Skeletal muscle cell (primary cell): Measurements from ENCODE around the gene CFAP119.

Source experiments
- DNase-seq: peaks from one replicate; pipeline ENCODE4 v3.0.0-alpha.2; 2010; ENCODE audit warnings: low read depth
- H3K4me3 ChIP-seq: 2 replicates; pipeline ENCODE4 v1.5.1; 2011; ENCODE audit warnings: low read depth, mild to moderate bottlenecking, control low read depth, low read length, moderate library complexity

The CFAP119 gene

GRCh38 chr16:30747331-30747730 lies 14.5 kb downstream of the CFAP119 start:
- peak overlapping the region; percentile 71 for H3K4me3 ChIP-seq
- DNase-seq, result peak; percentile 33

- no peak for DNase-seq
- H3K4me3 ChIP-seq, result no peak overlapping the region
Measured at GRCh38 chr16:30746638-30747175, 15.2 kb downstream of the CFAP119 start.

GRCh38 chr16:30745082-30745481 lies 16.8 kb downstream of the CFAP119 start:
- H3K4me3 ChIP-seq, result no peak overlapping the region
- no peak for DNase-seq

GRCh38 chr16:30744183-30744582 lies 17.7 kb downstream of the CFAP119 start:
- no peak overlapping the region for H3K4me3 ChIP-seq

GRCh38 chr16:30743716-30744115 lies 18.1 kb downstream of the CFAP119 start:
- H3K4me3 ChIP-seq, result no peak overlapping the region
- DNase-seq, result no peak

More at GRCh38 chr16:30744183-30744582, 17.7 kb downstream of the CFAP119 start:
- DNase-seq, result no peak

GRCh38 chr16:30741461-30741914 lies 20.4 kb downstream of the CFAP119 start:
- no peak overlapping the region for H3K4me3 ChIP-seq
- peak; percentile 34 for DNase-seq

- no peak overlapping the region for H3K4me3 ChIP-seq
- DNase-seq, result no peak
Measured at GRCh38 chr16:30740364-30741251, 21.3 kb downstream of the CFAP119 start.

- no peak overlapping the region for H3K4me3 ChIP-seq
- no peak for DNase-seq
Measured at GRCh38 chr16:30738984-30739951, 22.6 kb downstream of the CFAP119 start.

GRCh38 chr16:30737794-30738648 lies 23.8 kb downstream of the CFAP119 start:
- no peak overlapping the region for H3K4me3 ChIP-seq
- DNase-seq, result no peak

- H3K4me3 ChIP-seq, result no peak overlapping the region
- DNase-seq, result no peak
Measured at GRCh38 chr16:30736995-30737793, 24.7 kb downstream of the CFAP119 start.

GRCh38 chr16:30731411-30731810 lies 30.5 kb downstream of the CFAP119 start:
- no peak overlapping the region for H3K4me3 ChIP-seq
- DNase-seq, result no peak

- no peak overlapping the region for H3K4me3 ChIP-seq
- DNase-seq, result no peak
Measured at GRCh38 chr16:30728899-30729672, 32.8 kb downstream of the CFAP119 start.

GRCh38 chr16:30728321-30728720 lies 33.5 kb downstream of the CFAP119 start:
- no peak overlapping the region for H3K4me3 ChIP-seq
- no peak for DNase-seq

GRCh38 chr16:30725418-30725792 lies 36.5 kb downstream of the CFAP119 start:
- no peak for DNase-seq
- no peak overlapping the region for H3K4me3 ChIP-seq

- no peak for DNase-seq
- no peak overlapping the region for H3K4me3 ChIP-seq
Measured at GRCh38 chr16:30724641-30725417, 37.0 kb downstream of the CFAP119 start.

GRCh38 chr16:30723725-30724355 lies 38.0 kb downstream of the CFAP119 start:
- no peak for DNase-seq
- no peak overlapping the region for H3K4me3 ChIP-seq
